ENCODE data around the gene GAA. TPM values are rescaled to one million over a fixed set of nuclear protein-coding genes. Genes with fewer than 3 reads are reported as not detected.

The GAA gene
- total and polyA plus RNA-seq, 2 of the 8 experiments (the other 6 are each of a cell fraction or from before 2014, with no cell fraction given) = 14.8 to 30.0 TPM

DNA sequence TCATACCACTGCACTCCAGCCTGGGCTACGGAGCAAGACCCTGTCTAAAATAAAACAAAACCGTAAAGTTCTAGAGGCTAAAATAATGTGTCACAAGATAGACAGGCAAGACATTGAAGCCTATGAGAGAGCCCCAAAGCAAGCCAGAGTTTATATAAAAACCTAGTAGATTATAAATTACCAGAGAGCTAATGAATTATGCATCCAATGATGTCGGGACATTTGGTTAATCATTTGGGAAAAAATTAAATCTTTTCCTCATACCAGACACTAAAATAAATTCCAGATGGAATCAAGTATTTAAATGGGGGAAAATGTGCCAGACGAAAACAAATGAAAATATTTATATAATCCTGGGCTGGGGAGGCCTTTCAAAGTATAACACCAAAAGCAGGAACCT lies 40.7 kb upstream of the GAA start (continued):
- TF ChIP-seq, protein P1, sequence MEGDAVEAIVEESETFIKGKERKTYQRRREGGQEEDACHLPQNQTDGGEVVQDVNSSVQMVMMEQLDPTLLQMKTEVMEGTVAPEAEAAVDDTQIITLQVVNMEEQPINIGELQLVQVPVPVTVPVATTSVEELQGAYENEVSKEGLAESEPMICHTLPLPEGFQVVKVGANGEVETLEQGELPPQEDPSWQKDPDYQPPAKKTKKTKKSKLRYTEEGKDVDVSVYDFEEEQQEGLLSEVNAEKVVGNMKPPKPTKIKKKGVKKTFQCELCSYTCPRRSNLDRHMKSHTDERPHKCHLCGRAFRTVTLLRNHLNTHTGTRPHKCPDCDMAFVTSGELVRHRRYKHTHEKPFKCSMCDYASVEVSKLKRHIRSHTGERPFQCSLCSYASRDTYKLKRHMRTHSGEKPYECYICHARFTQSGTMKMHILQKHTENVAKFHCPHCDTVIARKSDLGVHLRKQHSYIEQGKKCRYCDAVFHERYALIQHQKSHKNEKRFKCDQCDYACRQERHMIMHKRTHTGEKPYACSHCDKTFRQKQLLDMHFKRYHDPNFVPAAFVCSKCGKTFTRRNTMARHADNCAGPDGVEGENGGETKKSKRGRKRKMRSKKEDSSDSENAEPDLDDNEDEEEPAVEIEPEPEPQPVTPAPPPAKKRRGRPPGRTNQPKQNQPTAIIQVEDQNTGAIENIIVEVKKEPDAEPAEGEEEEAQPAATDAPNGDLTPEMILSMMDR (IDR thresholded peaks at IDR 0.05; ENCODE audit: control extremely low read depth in 1 of 3, insufficient read depth in 1 of 3, low read depth in 1 of 3, low read length in 3 of 3) = no peak
- TF ChIP-seq BACH1 (IDR thresholded peaks at IDR 0.05; ENCODE audit: low read length) (no peak), YY1 (IDR thresholded peaks at IDR 0.05; ENCODE audit: low read depth, low read length) (no peak), RBBP5 (IDR thresholded peaks at IDR 0.05; ENCODE audit: borderline replicate concordance, low read depth, low read length) (no peak)
